Tibial nerve (tissue), 4 donors: ENCODE data around the gene TSHZ2. TPM values are rescaled to one million over a fixed set of nuclear protein-coding genes. Genes with fewer than 3 reads are reported as not detected.
A peak's percentile ranks its signal among the peaks of the same experiment; 100 is the strongest.
"Not testable (repeated sequence)": the region's sequence is repeated elsewhere in the genome, so short reads cannot be mapped to it uniquely, and the experiment has no call there.

ENCODE experiments used
- DNase-seq, 2 donors: peaks; one replicate each; pipeline ENCODE4 v3.0.0-alpha.2; 2019; ENCODE audit warnings: low spot score in 2 of 2
- H3K27ac ChIP-seq, 4 donors: fragments of 200-600 bp; sonication (generic) in 3 of 4; one replicate each; pipeline ENCODE4 v1.5.1; 2017 to 2019; ENCODE audit warnings: mild to moderate bottlenecking in 1 of 4
- H3K27me3 ChIP-seq, 2 donors: fragments of 200-600 bp; sonication (generic) in 1 of 2; one replicate each; pipeline versions ENCODE4 v1.5.1 to v1.6.0; 2017 to 2019
- H3K36me3 ChIP-seq, 3 donors: fragments of 200-600 bp; sonication (generic); one replicate each; pipeline ENCODE4 v1.5.1; 2018 to 2019
- H3K4me1 ChIP-seq, 4 donors: fragments of 200-600 bp; sonication (generic) in 3 of 4; one replicate each; pipeline ENCODE4 v1.5.1; 2017 to 2019
- H3K4me3 ChIP-seq, 4 donors: fragments of 200-600 bp; sonication (generic) in 3 of 4; one replicate each; pipeline ENCODE4 v1.5.1; 2017 to 2019; ENCODE audit warnings: mild to moderate bottlenecking in 1 of 4, moderate library complexity in 1 of 4
- H3K9me3 ChIP-seq, 4 donors: fragments of 200-600 bp; sonication (generic) in 3 of 4; one replicate each; pipeline ENCODE4 v1.5.1; 2017 to 2019
- EP300 ChIP-seq, 2 donors: sonication (generic); formaldehyde crosslinking; IDR thresholded peaks; one replicate each; pipeline ENCODE4 v1.6.1; 2017; ENCODE audit warnings: antibody characterized with exemption in 2 of 2, mild to moderate bottlenecking in 1 of 2
- POLR2A ChIP-seq, 2 donors: fragments of 450-650 bp; IDR thresholded peaks; one replicate each; pipeline ENCODE4 v1.6.1; 2017; ENCODE audit warnings: antibody characterized with exemption in 2 of 2, mild to moderate bottlenecking in 2 of 2, moderate library complexity in 2 of 2
- WGBS, 2 donors: methylation state at CpG; one replicate each; pipeline ENCODE4 v1.1.5; 2018; 5-methylcytosine and 5-hydroxymethylcytosine counted together
- total RNA-seq, 4 donors: library from RNA; depleted of rRNA; stranded (reverse); fragments of >200 nt; gene quantifications; one replicate each; pipeline ENCODE4 v1.1.0, GENCODE V29; 2016
- TF ChIP-seq, protein P1 (sequence below), 5 experiments: fragments of 200-600 bp in 3 of 5; fragments of 450-650 bp in 2 of 5; sonication (generic) in 3 of 5; IDR thresholded peaks; one replicate each; pipeline ENCODE4 v1.5.1; 2016 to 2019; ENCODE audit warnings: antibody characterized with exemption in 5 of 5, mild to moderate bottlenecking in 3 of 5, moderate library complexity in 2 of 5

Gene TSHZ2
- total RNA-seq, 4 donors from 2014 or later, result 20.9 to 33.7 (median 25.1) TPM

GRCh38 chr20:53413186-53413631, 441.1 kb downstream of the TSHZ2 start:
- no peaks in the 10 kb centered on the region for H3K27me3 ChIP-seq
- no peak for TF ChIP-seq POLR2A (IDR thresholded peaks at IDR 0.05)
- TF ChIP-seq, protein P1, sequence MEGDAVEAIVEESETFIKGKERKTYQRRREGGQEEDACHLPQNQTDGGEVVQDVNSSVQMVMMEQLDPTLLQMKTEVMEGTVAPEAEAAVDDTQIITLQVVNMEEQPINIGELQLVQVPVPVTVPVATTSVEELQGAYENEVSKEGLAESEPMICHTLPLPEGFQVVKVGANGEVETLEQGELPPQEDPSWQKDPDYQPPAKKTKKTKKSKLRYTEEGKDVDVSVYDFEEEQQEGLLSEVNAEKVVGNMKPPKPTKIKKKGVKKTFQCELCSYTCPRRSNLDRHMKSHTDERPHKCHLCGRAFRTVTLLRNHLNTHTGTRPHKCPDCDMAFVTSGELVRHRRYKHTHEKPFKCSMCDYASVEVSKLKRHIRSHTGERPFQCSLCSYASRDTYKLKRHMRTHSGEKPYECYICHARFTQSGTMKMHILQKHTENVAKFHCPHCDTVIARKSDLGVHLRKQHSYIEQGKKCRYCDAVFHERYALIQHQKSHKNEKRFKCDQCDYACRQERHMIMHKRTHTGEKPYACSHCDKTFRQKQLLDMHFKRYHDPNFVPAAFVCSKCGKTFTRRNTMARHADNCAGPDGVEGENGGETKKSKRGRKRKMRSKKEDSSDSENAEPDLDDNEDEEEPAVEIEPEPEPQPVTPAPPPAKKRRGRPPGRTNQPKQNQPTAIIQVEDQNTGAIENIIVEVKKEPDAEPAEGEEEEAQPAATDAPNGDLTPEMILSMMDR (IDR thresholded peaks at IDR 0.05), result peak in 3 of 5 experiments; percentile 14 to 44 (median 16)
- no peaks in the 10 kb centered on the region for H3K4me1 ChIP-seq
- no peaks in the 10 kb centered on the region for H3K36me3 ChIP-seq
- H3K9me3 ChIP-seq, result no peaks in the 10 kb centered on the region
- 61 to 65% methylated on average over 15 of the region's 15 CpGs for WGBS, 2 donors
- DNase-seq, result no peak
- no peak overlapping the region for H3K27ac ChIP-seq
- no peak overlapping the region for H3K4me3 ChIP-seq

- H3K9me3 ChIP-seq, H3K36me3 ChIP-seq, DNase-seq, H3K27me3 ChIP-seq, H3K27ac ChIP-seq, H3K4me3 ChIP-seq, H3K4me1 ChIP-seq: not testable (repeated sequence)
- 67 to 71% methylated on average over 1 of the region's 1 CpG for WGBS, 2 donors
These were observed 441.7 kb downstream of the TSHZ2 start for GRCh38 chr20:53413845-53414244.

DNA sequence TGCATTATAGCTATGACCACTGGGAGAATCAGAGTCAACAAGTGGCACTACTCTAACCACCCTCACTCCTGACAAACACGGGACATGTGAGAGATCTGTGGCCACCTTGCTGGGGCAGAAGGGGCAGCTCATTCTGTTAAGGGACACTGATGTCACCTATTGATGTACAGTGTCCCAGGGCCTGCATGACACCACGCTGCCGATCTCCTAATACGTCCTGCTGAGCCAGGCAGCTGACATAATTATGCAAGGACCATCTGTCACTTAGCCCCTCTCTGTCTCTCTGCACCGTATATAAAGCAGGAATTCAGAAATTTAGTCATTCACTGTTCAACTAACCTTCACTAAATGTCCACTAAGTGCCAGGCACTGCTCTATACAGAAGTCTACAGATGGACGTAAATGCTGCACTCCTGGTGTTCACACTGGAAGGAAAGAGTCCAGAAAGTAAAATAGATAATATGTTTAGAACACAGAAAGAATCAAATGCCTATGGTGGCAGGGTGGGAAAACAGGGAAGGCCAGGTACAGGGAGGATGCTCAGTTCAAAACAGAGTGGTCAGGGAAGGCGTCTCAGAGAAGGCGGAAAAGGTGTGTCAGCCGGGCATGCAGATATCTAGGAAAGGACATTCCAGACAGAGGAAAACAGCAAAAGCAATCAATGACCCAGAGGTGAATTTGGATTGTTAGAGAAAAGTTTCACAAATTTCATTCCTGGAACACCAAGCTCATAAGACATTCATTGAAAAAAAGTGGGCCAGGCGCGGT, 447.7 kb downstream of the TSHZ2 start:
- DNase-seq, result no peak
- Histone ChIP-seq H3K4me1 (no peaks in the 10 kb centered on the region), H3K4me3 (no peak overlapping the region), H3K27ac (no peak overlapping the region), H3K36me3 (no peaks in the 10 kb centered on the region), H3K9me3 (no peaks in the 10 kb centered on the region), H3K27me3 (no peaks in the 10 kb centered on the region)
- 90 to 92% methylated on average over 10 to 11 of the region's 11 CpGs for WGBS, 2 donors
- no peak for TF ChIP-seq EP300 (IDR thresholded peaks at IDR 0.05)
- TF ChIP-seq POLR2A (IDR thresholded peaks at IDR 0.05), result no peak
- TF ChIP-seq, protein P1 (IDR thresholded peaks at IDR 0.05), result no peak

DNA sequence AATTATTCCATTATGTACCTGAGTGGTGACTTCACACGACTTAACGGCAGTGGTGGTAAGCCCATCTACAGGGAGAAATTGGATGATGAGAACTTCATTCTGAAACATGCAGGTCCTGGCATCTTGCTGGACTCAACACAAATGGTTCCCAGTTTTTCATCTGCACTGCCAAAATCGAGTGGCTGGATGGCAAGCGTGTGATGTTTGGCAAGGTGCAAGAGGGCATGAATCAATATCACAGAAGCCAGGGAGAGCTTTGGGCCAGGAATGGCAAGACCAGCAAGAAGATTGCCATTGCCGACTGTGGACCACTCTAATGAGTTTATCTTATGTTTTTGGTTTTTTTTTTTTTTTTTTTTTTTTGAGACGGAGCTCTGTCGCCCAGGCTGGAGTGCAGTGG, 449.2 kb downstream of the TSHZ2 start:
- no peak overlapping the region for H3K27ac ChIP-seq
- peaks cover 0 to 6% (median 0%) of the 10 kb centered on the region in 4 donors for H3K9me3 ChIP-seq
- TF ChIP-seq POLR2A (IDR thresholded peaks at IDR 0.05) (no peak), EP300 (IDR thresholded peaks at IDR 0.05) (no peak)
- TF ChIP-seq, protein P1 (IDR thresholded peaks at IDR 0.05), result no peak
- H3K27me3 ChIP-seq, result no peaks in the 10 kb centered on the region
- no peak overlapping the region for H3K4me3 ChIP-seq
- no peaks in the 10 kb centered on the region for H3K36me3 ChIP-seq
- no peak for DNase-seq
- WGBS, 2 donors, result 93 to 97% methylated on average over 7 of the region's 7 CpGs
- H3K4me1 ChIP-seq, result no peaks in the 10 kb centered on the region

DNA sequence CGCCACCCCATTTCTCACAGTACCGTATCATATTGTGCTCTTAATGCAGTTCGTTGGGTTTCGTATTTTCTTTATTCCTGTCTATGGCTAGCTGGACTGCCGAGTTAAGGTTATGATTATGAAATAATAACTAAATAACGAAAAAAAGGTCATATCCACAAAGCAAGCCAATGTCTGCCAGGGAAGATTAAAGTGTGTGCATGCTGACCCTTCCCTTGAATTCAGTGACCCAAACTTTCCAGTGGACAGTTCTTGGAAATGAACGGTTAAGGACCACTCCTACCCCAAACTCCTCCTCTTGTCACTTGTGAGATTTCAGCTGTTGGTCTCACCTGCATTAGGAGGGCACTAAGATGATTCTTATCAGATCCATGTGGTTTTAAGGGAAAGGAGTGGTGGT, 449.9 kb downstream of the TSHZ2 start:
- 88 to 92% methylated on average over 7 of the region's 7 CpGs for WGBS, 2 donors
- Histone ChIP-seq H3K4me3 (no peak overlapping the region), H3K9me3 (peaks cover 0 to 6% (median 0%) of the 10 kb centered on the region in 4 donors), H3K27me3 (no peaks in the 10 kb centered on the region), H3K36me3 (no peaks in the 10 kb centered on the region), H3K27ac (no peak overlapping the region), H3K4me1 (no peaks in the 10 kb centered on the region)
- DNase-seq, result no peak
- TF ChIP-seq, protein P1 (IDR thresholded peaks at IDR 0.05), result no peak
- no peak for TF ChIP-seq POLR2A (IDR thresholded peaks at IDR 0.05)
- TF ChIP-seq EP300 (IDR thresholded peaks at IDR 0.05), result no peak
